ENCODE data around the gene SUFU.

GRCh38 chr10:102476466-102477141 lies 27.2 kb upstream of the SUFU start:
- no peak for TF ChIP-seq REST (IDR thresholded peaks at IDR 0.05)
- no peak for TF ChIP-seq CTCF (IDR thresholded peaks at IDR 0.05; ENCODE audit: low read depth, low read length, missing input control)
- no peak for TF ChIP-seq SP1 (IDR thresholded peaks at IDR 0.05)
- TF ChIP-seq EGR1 (IDR thresholded peaks at IDR 0.05; ENCODE audit: low read depth in 2 of 2): no peak
- no peak for TF ChIP-seq YY1 (IDR thresholded peaks at IDR 0.05)
- no peak for TF ChIP-seq TAF1 (conservative IDR thresholded peaks at IDR 0.05)
- TF ChIP-seq JUND (IDR thresholded peaks at IDR 0.05): no peak
- no peak for TF ChIP-seq ZBTB33 (IDR thresholded peaks at IDR 0.05)
- no peak for TF ChIP-seq RAD21 (IDR thresholded peaks at IDR 0.05)
